Measurements from ENCODE around the gene GPR87.

Gene GPR87

DNA sequence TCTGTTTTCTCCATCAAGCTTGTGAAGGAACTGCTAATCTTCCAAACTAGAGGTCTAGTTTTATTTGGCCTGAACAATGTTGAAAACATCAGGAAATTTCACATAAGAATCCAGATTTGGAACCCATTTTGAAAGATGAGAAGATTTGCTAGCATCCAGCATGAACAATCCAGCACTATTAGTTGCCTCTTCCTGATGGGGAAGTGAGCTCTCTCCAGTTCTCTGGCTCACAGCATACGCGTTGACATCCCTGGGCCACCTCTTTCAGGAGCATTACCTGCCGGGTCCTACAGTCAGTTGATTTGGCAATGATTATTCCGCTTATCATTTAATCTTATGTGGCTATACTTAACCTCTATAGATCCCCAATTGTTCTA is 10.9 kb downstream of the GPR87 start (continued):
- TF ChIP-seq OSR1 (CRISPR knock-in tag; IDR thresholded peaks at IDR 0.05) (no peak), ZFP30 (CRISPR knock-in tag; IDR thresholded peaks at IDR 0.05) (no peak), ZNF70 (CRISPR knock-in tag; IDR thresholded peaks at IDR 0.05) (no peak), CSDC2 (CRISPR knock-in tag; IDR thresholded peaks at IDR 0.05) (no peak), ZC3H10 (CRISPR knock-in tag; IDR thresholded peaks at IDR 0.05) (no peak), PPARA (CRISPR knock-in tag; IDR thresholded peaks at IDR 0.05; ENCODE audit: borderline replicate concordance) (no peak)
- TF ChIP-seq, protein P1, sequence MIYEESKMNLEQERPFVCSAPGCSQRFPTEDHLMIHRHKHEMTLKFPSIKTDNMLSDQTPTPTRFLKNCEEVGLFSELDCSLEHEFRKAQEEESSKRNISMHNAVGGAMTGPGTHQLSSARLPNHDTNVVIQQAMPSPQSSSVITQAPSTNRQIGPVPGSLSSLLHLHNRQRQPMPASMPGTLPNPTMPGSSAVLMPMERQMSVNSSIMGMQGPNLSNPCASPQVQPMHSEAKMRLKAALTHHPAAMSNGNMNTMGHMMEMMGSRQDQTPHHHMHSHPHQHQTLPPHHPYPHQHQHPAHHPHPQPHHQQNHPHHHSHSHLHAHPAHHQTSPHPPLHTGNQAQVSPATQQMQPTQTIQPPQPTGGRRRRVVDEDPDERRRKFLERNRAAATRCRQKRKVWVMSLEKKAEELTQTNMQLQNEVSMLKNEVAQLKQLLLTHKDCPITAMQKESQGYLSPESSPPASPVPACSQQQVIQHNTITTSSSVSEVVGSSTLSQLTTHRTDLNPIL (CRISPR knock-in tag; IDR thresholded peaks at IDR 0.05; ENCODE audit: low read depth): no peak
- TF ChIP-seq, protein P2, sequence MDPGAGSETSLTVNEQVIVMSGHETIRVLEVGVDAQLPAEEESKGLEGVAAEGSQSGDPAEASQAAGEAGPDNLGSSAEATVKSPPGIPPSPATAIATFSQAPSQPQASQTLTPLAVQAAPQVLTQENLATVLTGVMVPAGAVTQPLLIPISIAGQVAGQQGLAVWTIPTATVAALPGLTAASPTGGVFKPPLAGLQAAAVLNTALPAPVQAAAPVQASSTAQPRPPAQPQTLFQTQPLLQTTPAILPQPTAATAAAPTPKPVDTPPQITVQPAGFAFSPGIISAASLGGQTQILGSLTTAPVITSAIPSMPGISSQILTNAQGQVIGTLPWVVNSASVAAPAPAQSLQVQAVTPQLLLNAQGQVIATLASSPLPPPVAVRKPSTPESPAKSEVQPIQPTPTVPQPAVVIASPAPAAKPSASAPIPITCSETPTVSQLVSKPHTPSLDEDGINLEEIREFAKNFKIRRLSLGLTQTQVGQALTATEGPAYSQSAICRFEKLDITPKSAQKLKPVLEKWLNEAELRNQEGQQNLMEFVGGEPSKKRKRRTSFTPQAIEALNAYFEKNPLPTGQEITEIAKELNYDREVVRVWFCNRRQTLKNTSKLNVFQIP (CRISPR knock-in tag; IDR thresholded peaks at IDR 0.05; ENCODE audit: borderline replicate concordance, low read depth): no peak

DNA sequence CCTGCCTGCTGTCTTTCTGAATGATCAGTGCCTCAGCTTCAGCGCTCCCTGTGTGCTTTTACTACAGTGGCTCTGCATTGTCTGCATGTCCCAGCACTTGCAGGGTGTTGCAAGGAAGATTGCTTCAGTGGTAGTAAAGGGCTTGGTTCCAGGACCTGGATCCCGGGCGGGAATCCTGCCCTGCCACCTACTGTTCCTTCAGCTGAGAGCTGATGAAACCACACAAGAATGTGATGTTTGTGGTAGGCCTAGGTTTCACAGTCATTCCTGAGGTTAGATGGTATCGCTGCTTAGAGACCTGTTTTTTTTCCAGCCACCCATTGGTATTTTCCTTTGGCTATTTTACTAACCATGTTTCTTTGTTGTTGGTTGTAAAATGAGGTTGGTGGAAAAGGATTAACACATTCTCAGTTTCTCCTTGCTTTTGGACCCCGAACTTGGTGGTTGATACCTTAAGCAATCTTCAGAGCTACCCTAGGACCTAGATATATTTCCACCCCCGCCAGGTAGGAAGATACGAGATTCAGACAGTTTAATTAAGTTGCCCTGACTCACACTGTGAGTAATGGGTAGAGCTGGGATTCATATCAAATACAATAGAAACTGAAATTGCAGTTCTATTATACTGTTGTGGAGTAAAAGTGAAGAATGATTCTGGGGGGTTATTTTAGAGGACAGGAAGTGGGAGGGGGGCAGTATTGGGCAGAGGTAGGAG is 11.4 kb downstream of the GPR87 start:
- peak; percentile 96 for ATAC-seq
- TF ChIP-seq, protein P3, sequence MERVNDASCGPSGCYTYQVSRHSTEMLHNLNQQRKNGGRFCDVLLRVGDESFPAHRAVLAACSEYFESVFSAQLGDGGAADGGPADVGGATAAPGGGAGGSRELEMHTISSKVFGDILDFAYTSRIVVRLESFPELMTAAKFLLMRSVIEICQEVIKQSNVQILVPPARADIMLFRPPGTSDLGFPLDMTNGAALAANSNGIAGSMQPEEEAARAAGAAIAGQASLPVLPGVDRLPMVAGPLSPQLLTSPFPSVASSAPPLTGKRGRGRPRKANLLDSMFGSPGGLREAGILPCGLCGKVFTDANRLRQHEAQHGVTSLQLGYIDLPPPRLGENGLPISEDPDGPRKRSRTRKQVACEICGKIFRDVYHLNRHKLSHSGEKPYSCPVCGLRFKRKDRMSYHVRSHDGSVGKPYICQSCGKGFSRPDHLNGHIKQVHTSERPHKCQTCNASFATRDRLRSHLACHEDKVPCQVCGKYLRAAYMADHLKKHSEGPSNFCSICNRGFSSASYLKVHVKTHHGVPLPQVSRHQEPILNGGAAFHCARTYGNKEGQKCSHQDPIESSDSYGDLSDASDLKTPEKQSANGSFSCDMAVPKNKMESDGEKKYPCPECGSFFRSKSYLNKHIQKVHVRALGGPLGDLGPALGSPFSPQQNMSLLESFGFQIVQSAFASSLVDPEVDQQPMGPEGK (CRISPR knock-in tag; IDR thresholded peaks at IDR 0.05; ENCODE audit: borderline replicate concordance): peak; percentile 93; the same call in 1 of the 2 replicates
- TF ChIP-seq ZNF565 (CRISPR knock-in tag; conservative IDR thresholded peaks at IDR 0.05; ENCODE audit: low read depth) (no peak), ISL1 (CRISPR knock-in tag; IDR thresholded peaks at IDR 0.05) (peak; percentile 69), CSRNP3 (CRISPR knock-in tag; IDR thresholded peaks at IDR 0.05) (no peak), TOX (CRISPR knock-in tag; IDR thresholded peaks at IDR 0.05; ENCODE audit: borderline replicate concordance) (no peak), ZNF8 (CRISPR knock-in tag; IDR thresholded peaks at IDR 0.05) (peak; percentile 22; the same call in 1 of the 2 replicates), SNAI2 (CRISPR knock-in tag; IDR thresholded peaks at IDR 0.05) (no peak)
- TF ChIP-seq, protein P4, sequence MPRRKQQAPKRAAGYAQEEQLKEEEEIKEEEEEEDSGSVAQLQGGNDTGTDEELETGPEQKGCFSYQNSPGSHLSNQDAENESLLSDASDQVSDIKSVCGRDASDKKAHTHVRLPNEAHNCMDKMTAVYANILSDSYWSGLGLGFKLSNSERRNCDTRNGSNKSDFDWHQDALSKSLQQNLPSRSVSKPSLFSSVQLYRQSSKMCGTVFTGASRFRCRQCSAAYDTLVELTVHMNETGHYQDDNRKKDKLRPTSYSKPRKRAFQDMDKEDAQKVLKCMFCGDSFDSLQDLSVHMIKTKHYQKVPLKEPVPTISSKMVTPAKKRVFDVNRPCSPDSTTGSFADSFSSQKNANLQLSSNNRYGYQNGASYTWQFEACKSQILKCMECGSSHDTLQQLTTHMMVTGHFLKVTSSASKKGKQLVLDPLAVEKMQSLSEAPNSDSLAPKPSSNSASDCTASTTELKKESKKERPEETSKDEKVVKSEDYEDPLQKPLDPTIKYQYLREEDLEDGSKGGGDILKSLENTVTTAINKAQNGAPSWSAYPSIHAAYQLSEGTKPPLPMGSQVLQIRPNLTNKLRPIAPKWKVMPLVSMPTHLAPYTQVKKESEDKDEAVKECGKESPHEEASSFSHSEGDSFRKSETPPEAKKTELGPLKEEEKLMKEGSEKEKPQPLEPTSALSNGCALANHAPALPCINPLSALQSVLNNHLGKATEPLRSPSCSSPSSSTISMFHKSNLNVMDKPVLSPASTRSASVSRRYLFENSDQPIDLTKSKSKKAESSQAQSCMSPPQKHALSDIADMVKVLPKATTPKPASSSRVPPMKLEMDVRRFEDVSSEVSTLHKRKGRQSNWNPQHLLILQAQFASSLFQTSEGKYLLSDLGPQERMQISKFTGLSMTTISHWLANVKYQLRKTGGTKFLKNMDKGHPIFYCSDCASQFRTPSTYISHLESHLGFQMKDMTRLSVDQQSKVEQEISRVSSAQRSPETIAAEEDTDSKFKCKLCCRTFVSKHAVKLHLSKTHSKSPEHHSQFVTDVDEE (CRISPR knock-in tag; IDR thresholded peaks at IDR 0.05): no peak
- TF ChIP-seq, protein P1 (CRISPR knock-in tag; IDR thresholded peaks at IDR 0.05; ENCODE audit: low read depth): peak; percentile 69

GRCh38 chr3:151303751-151304150 is 12.9 kb downstream of the GPR87 start:
- no peak for ATAC-seq
- TF ChIP-seq TOX (CRISPR knock-in tag; IDR thresholded peaks at IDR 0.05; ENCODE audit: borderline replicate concordance): no peak
- TF ChIP-seq OSR1 (CRISPR knock-in tag; IDR thresholded peaks at IDR 0.05): no peak
- TF ChIP-seq ISL1 (CRISPR knock-in tag; IDR thresholded peaks at IDR 0.05): no peak
- TF ChIP-seq CSDC2 (CRISPR knock-in tag; IDR thresholded peaks at IDR 0.05): no peak
- TF ChIP-seq BACH2 (CRISPR knock-in tag; IDR thresholded peaks at IDR 0.05; ENCODE audit: borderline replicate concordance): no peak
- TF ChIP-seq ZNF8 (CRISPR knock-in tag; IDR thresholded peaks at IDR 0.05): no peak
- TF ChIP-seq, protein P3 (CRISPR knock-in tag; IDR thresholded peaks at IDR 0.05; ENCODE audit: borderline replicate concordance): no peak
- no peak for TF ChIP-seq RARB (CRISPR knock-in tag; IDR thresholded peaks at IDR 0.05)
- no peak for TF ChIP-seq ESRRG (CRISPR knock-in tag; IDR thresholded peaks at IDR 0.05)
- TF ChIP-seq, protein P1 (CRISPR knock-in tag; IDR thresholded peaks at IDR 0.05; ENCODE audit: low read depth): no peak
- no peak for TF ChIP-seq ARNTL (CRISPR knock-in tag; IDR thresholded peaks at IDR 0.05; ENCODE audit: borderline replicate concordance, low read depth)
- TF ChIP-seq SNAI2 (CRISPR knock-in tag; IDR thresholded peaks at IDR 0.05): no peak
- no peak for TF ChIP-seq ZFP3 (CRISPR knock-in tag; IDR thresholded peaks at IDR 0.05)
- no peak for TF ChIP-seq TCF4 (CRISPR knock-in tag; IDR thresholded peaks at IDR 0.05; ENCODE audit: borderline replicate concordance)
- no peak for TF ChIP-seq PPARA (CRISPR knock-in tag; IDR thresholded peaks at IDR 0.05; ENCODE audit: borderline replicate concordance)
